NT2/D1 (cell line): ENCODE measurements around the gene SRD5A2.

Source experiments
- YY1 ChIP-seq: IDR thresholded peaks from 2 replicates; pipeline ENCODE4 v1.6.1; 2011; ENCODE audit not compliant: insufficient read length, insufficient read depth
- ZNF274 ChIP-seq: IDR thresholded peaks from 2 replicates; pipeline ENCODE4 v1.6.1; 2011; ENCODE audit warnings: mild to moderate bottlenecking, low read depth, low read length

DNA sequence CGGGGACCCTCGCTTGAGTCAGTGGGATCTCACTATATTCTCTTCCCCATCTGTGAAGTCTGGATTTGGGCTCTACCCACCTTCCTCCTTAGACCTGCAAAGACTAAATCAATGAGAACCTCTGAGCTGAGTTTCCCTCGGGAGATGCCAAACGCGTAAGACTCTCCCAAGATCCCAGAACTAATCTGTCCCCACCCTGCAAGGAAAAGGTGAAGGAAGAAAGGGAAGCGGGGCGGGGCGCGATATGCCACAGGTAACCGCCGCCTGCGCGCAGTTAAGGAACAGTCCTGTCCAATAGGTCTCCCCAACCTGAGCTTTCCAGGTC lies 780 bp downstream of the SRD5A2 start:
- TF ChIP-seq YY1 (no peak), ZNF274 (no peak)
